A673 (cell line): Measurements from ENCODE around the gene SLC39A10. TPM values are rescaled to one million over a fixed set of nuclear protein-coding genes. Genes with fewer than 3 reads are reported as not detected.

Experiments
- BruUV-seq: library from RNA; stranded (reverse); fragments of 400-500 nt; replicated peaks from 2 replicates; lab custom pipeline; 2021; lab: Mats Ljungman, UMichigan
- CTCF ChIA-PET: fragments of 300-600 bp; sonication (Branson Sonifier 250); formaldehyde crosslinking; loops from one replicate; lab custom pipeline; 2022; ENCODE audit warnings: antibody characterized with exemption; lab: Charles Lee
- POLR2A ChIA-PET: fragments of 300-600 bp; sonication (Branson Sonifier 250); formaldehyde crosslinking; loops from one replicate; lab custom pipeline; 2022; ENCODE audit warnings: antibody characterized with exemption; ENCODE audit not compliant: low non-redundant PET; lab: Charles Lee
- DNase-seq: peaks from one replicate; pipeline ENCODE4 v3.0.0-alpha.2; 2015; ENCODE audit warnings: low spot score
- H3K27ac ChIP-seq: fragments of 200-600 bp; sonication (generic); 2 replicates; pipeline ENCODE4 v1.5.1; 2016; ENCODE audit warnings: mixed run types, low read depth, mild to moderate bottlenecking, mixed read lengths, antibody characterized with exemption, low read length; ENCODE audit not compliant: poor library complexity, severe bottlenecking
- H3K27me3 ChIP-seq: fragments of 200-600 bp; sonication (generic); replicated peaks from 2 replicates; pipeline ENCODE4 v1.6.1; 2017; ENCODE audit warnings: mixed run types, low read depth, mild to moderate bottlenecking, mixed read lengths, antibody characterized with exemption, low read length; ENCODE audit not compliant: insufficient read depth, poor library complexity
- H3K36me3 ChIP-seq: fragments of 200-600 bp; sonication (generic); 2 replicates; pipeline ENCODE4 v1.6.1; 2016; ENCODE audit warnings: mixed run types, mild to moderate bottlenecking, mixed read lengths, antibody characterized with exemption, low read length; ENCODE audit not compliant: insufficient read depth, poor library complexity, severe bottlenecking
- H3K4me1 ChIP-seq: fragments of 200-600 bp; sonication (generic); 2 replicates; pipeline ENCODE4 v1.6.1; 2017; ENCODE audit warnings: mixed run types, mild to moderate bottlenecking, mixed read lengths, antibody characterized with exemption, low read length; ENCODE audit not compliant: insufficient read depth, poor library complexity, severe bottlenecking
- H3K4me3 ChIP-seq: fragments of 200-600 bp; sonication (generic); 2 replicates; pipeline ENCODE4 v1.5.1; 2016; ENCODE audit warnings: low read depth, mixed run types, mild to moderate bottlenecking, mixed read lengths, low read length; ENCODE audit not compliant: poor library complexity, severe bottlenecking
- H3K9me3 ChIP-seq: fragments of 200-600 bp; sonication (generic); 2 replicates; pipeline ENCODE4 v1.6.1; 2016; ENCODE audit warnings: mixed run types, low read depth, mild to moderate bottlenecking, mixed read lengths, antibody characterized with exemption, low read length; ENCODE audit not compliant: poor library complexity, severe bottlenecking
- CTCF ChIP-seq: fragments of 300-800, 200-600 bp; sonication (generic); conservative IDR thresholded peaks from 2 replicates; pipeline ENCODE4 v1.5.1; 2017; ENCODE audit warnings: low read depth, mild to moderate bottlenecking, antibody characterized with exemption, low read length, moderate library complexity, mixed read lengths
- EZH2 ChIP-seq: fragments of 200-600 bp; sonication (generic); IDR thresholded peaks from 2 replicates; pipeline ENCODE4 v1.6.1; 2017; ENCODE audit warnings: borderline replicate concordance, low read depth, mild to moderate bottlenecking, mixed read lengths, antibody characterized with exemption, low read length; ENCODE audit not compliant: poor library complexity, severe bottlenecking
- intact Hi-C: fragments of 100-400 bp; cut with micrococcal nuclease; formaldehyde crosslinking; loops from one replicate; pipeline ENCODE4 v1.10.0; 2022; ENCODE audit not compliant: unreplicated experiment
- total RNA-seq: library from RNA; stranded (reverse); gene quantifications from 2 replicates; pipeline ENCODE4 v1.2.3, GENCODE V29; 2021

Gene SLC39A10
- total RNA-seq, 1 experiment from 2014 or later: 42.3 TPM

GRCh38 chr2:195675783-195676427 lies 18.9 kb downstream of the SLC39A10 start:
- POLR2A ChIA-PET: no interaction called here
- Histone ChIP-seq H3K36me3 (no peaks in the 10 kb centered on the region), H3K9me3 (no peaks in the 10 kb centered on the region), H3K4me3 (no peak overlapping the region), H3K27ac (no peak overlapping the region), H3K4me1 (no peaks in the 10 kb centered on the region), H3K27me3 (no peaks in the 10 kb centered on the region)
- intact Hi-C loops: no loop called here
- CTCF ChIA-PET: no interaction called here
- TF ChIP-seq CTCF (no peak), EZH2 (no peak)
- no peak for DNase-seq
- no TSS peak for BruUV-seq

DNA sequence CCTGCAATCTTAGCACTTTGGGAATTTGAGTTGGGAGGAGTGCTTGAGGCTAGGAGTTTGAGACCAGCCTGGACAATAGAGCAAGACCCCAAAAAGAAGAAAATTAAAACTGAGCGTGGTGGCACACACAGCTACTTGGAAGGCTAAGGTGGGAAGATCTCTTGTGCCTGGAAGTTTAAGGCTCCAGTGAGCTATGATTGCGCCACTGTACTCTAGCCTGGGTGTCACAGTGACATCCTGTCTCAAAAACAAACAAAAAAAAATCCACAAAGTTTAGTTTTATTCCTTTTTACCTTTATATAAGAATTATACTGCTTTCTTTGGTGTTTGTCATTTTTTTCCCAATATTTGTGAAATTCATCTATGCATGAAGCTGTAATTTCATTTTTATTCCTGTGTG lies 20.3 kb downstream of the SLC39A10 start:
- intact Hi-C loops: no loop called here
- POLR2A ChIA-PET: no interaction called here
- no peak for TF ChIP-seq CTCF
- no peak for TF ChIP-seq EZH2
- H3K36me3 ChIP-seq: no peaks in the 10 kb centered on the region
- no peaks in the 10 kb centered on the region for H3K9me3 ChIP-seq
- H3K4me3 ChIP-seq: no peak overlapping the region
- BruUV-seq: no TSS peak
- H3K4me1 ChIP-seq: no peaks in the 10 kb centered on the region
- CTCF ChIA-PET: no interaction called here
- no peak overlapping the region for H3K27ac ChIP-seq
- no peaks in the 10 kb centered on the region for H3K27me3 ChIP-seq
- DNase-seq: no peak

DNA sequence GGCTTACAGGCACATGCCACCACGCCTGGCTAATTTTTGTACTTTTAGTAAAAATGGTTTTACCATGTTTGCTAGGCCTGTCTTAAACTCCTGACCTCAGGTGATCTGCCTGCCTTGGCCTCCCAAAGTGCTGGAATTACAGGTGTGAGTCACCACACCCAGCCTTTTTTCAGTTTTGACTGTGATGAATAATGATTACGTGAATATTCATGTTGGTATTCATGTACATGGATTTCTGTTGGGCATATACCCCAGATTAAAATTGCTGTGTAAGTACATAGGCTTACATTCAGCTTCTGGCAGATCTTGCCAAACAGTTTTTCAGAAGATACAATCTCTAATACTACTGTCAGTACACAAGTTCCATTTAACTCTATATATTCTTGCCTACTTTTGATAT lies 20.9 kb downstream of the SLC39A10 start:
- DNase-seq: no peak
- BruUV-seq: no TSS peak
- Histone ChIP-seq H3K27me3 (no peaks in the 10 kb centered on the region), H3K9me3 (no peaks in the 10 kb centered on the region), H3K4me3 (no peak overlapping the region), H3K27ac (no peak overlapping the region), H3K4me1 (peaks cover under 1% of the 10 kb centered on the region), H3K36me3 (no peaks in the 10 kb centered on the region)
- intact Hi-C loops: no loop called here
- TF ChIP-seq CTCF: no peak
- no peak for TF ChIP-seq EZH2
- POLR2A ChIA-PET: no interaction called here
- CTCF ChIA-PET: no interaction called here
